GM12878 (cell line): ENCODE data around the gene AGT.

ENCODE experiments used
- JUND ChIP-seq: IDR thresholded peaks from 2 replicates; pipeline ENCODE4 v1.6.1; 2012; ENCODE audit warnings: low read depth, mild to moderate bottlenecking, low read length, improper control_type of control experiment, moderate library complexity
- SUZ12 ChIP-seq: fragments of 200-600 bp; sonication (generic); IDR thresholded peaks from one replicate; pipeline ENCODE4 v1.6.1; 2018; ENCODE audit warnings: antibody characterized with exemption, mild to moderate bottlenecking; ENCODE audit not compliant: unreplicated experiment
- TF ChIP-seq, protein P1 (sequence below), 3 experiments: IDR thresholded peaks in 2 of 3; conservative IDR thresholded peaks in 1 of 3; 2 replicates each; pipeline ENCODE4 v1.5.1; 2011; ENCODE audit warnings: low read depth in 3 of 3, low read length in 3 of 3, mild to moderate bottlenecking in 3 of 3, control low read depth in 2 of 3, moderate library complexity in 2 of 3, inconsistent platforms in 1 of 3, mixed read lengths in 1 of 3; ENCODE audit not compliant: control insufficient read depth in 2 of 3, insufficient read depth in 1 of 3; ENCODE audit errors: extremely low read depth in 1 of 3

DNA sequence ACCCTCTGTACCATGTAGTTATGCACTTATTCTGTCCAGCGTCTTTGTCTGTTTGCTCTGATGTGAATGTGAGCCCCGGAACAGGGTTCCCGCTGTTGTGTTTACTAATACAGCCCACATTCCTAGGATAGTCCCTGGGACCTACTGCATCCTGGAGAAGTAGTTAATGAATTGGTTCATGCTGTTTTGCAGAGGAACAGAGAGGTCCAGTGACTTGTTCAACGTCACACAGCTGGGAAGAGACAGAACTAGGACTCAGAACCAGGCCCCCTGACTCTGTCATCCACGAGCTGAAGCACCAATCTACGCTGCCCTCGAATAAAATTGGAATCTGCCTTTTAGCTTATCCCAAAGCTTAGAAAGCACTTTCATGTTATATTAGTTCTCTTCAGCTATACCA is 784 bp downstream of the AGT start:
- TF ChIP-seq SUZ12 (no peak), JUND (no peak)
- TF ChIP-seq, protein P1, sequence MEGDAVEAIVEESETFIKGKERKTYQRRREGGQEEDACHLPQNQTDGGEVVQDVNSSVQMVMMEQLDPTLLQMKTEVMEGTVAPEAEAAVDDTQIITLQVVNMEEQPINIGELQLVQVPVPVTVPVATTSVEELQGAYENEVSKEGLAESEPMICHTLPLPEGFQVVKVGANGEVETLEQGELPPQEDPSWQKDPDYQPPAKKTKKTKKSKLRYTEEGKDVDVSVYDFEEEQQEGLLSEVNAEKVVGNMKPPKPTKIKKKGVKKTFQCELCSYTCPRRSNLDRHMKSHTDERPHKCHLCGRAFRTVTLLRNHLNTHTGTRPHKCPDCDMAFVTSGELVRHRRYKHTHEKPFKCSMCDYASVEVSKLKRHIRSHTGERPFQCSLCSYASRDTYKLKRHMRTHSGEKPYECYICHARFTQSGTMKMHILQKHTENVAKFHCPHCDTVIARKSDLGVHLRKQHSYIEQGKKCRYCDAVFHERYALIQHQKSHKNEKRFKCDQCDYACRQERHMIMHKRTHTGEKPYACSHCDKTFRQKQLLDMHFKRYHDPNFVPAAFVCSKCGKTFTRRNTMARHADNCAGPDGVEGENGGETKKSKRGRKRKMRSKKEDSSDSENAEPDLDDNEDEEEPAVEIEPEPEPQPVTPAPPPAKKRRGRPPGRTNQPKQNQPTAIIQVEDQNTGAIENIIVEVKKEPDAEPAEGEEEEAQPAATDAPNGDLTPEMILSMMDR (IDR thresholded peaks at IDR 0.05 in 2 of 3, conservative IDR thresholded peaks at IDR 0.05 in 1 of 3; ENCODE audit: control insufficient read depth in 2 of 3, extremely low read depth in 1 of 3, insufficient read depth in 1 of 3, low read depth in 3 of 3, low read length in 3 of 3): no peak
